Panc1 (cell line): ENCODE results near the gene ZCCHC9. TPM values are rescaled to one million over a fixed set of nuclear protein-coding genes. Genes with fewer than 3 reads are reported as not detected.

Experiments used
- ATAC-seq: fragments of 200-7000 bp; cut with Tn5 transposase; 2 replicates; pipeline ENCODE4 v1.9.1; 2020; ENCODE audit warnings: mild to moderate bottlenecking, moderate library complexity
- BruUV-seq: library from RNA; stranded (reverse); fragments of 400-500 nt; replicated peaks from 2 replicates; lab custom pipeline; 2021; lab: Mats Ljungman, UMichigan
- CTCF ChIA-PET: fragments of 300-600 bp; sonication (Branson Sonifier 250); formaldehyde crosslinking; loops from one replicate; lab custom pipeline; 2022; ENCODE audit warnings: antibody characterized with exemption; lab: Charles Lee
- POLR2A ChIA-PET: fragments of 300-600 bp; sonication (Branson Sonifier 250); formaldehyde crosslinking; loops from one replicate; lab custom pipeline; 2022; ENCODE audit warnings: antibody characterized with exemption; lab: Charles Lee
- DNase-seq: peaks from one replicate; pipeline ENCODE4 v3.0.0-alpha.2; 2010; ENCODE audit warnings: low read depth, low spot score
- H3K27ac ChIP-seq: 2 replicates; pipeline ENCODE4 v1.5.1; 2011; ENCODE audit warnings: mild to moderate bottlenecking, low read length, inconsistent platforms
- H3K27me3 ChIP-seq: fragments of 200-500 bp; sonication (Bioruptor generic); 2 replicates; pipeline ENCODE4 v1.6.0; 2014; ENCODE audit warnings: low read length, inconsistent platforms; ENCODE audit not compliant: control insufficient read depth, insufficient read depth
- H3K36me3 ChIP-seq: fragments of 200-500 bp; sonication (Bioruptor generic); 2 replicates; pipeline ENCODE4 v1.5.1; 2014; ENCODE audit warnings: inconsistent platforms, mild to moderate bottlenecking, low read length, moderate library complexity; ENCODE audit not compliant: control insufficient read depth, insufficient read depth
- H3K4me1 ChIP-seq: 2 replicates; pipeline ENCODE4 v1.5.1; 2011; ENCODE audit warnings: inconsistent platforms, mild to moderate bottlenecking, low read length, moderate library complexity; ENCODE audit not compliant: control insufficient read depth, insufficient read depth
- H3K4me3 ChIP-seq, 2 experiments: 2 replicates each; pipeline ENCODE4 v1.5.1; 2011 to 2012; ENCODE audit warnings: low read depth in 2 of 2, low read length in 2 of 2, mild to moderate bottlenecking in 2 of 2, inconsistent platforms in 1 of 2, moderate library complexity in 1 of 2
- H3K9me3 ChIP-seq: fragments of 200-500 bp; sonication (Bioruptor generic); 2 replicates; pipeline ENCODE4 v1.5.1; 2014; ENCODE audit warnings: low read depth, mild to moderate bottlenecking, inconsistent platforms, low read length, moderate library complexity; ENCODE audit not compliant: control insufficient read depth, insufficient read depth
- POLR2AphosphoS5 ChIP-seq: IDR thresholded peaks from 2 replicates; pipeline ENCODE4 v1.6.1; 2012; ENCODE audit warnings: mild to moderate bottlenecking, low read depth, low read length, moderate library complexity
- TCF7L2 ChIP-seq: IDR thresholded peaks from 2 replicates; pipeline ENCODE4 v1.6.1; 2011; ENCODE audit warnings: mild to moderate bottlenecking, low read depth, low read length, inconsistent platforms
- in situ Hi-C: cut with HindIII; loops from 2 replicates; pipeline ENCODE4 v1.10.0; 2016; ENCODE audit warnings: low sequenced_read_pairs, low pct_unique_long_range_greater_than_20kb
- intact Hi-C: fragments of 100-400 bp; cut with micrococcal nuclease; formaldehyde crosslinking; loops from one replicate; pipeline ENCODE4 v1.10.0; 2022; ENCODE audit not compliant: unreplicated experiment
- total RNA-seq: library from RNA; stranded (reverse); gene quantifications from one replicate; pipeline ENCODE4 v1.2.1, GENCODE V29; 2021; ENCODE audit not compliant: unreplicated experiment
- TF ChIP-seq, protein P1 (sequence below): fragments of 450-650 bp; IDR thresholded peaks from 2 replicates; pipeline ENCODE4 v1.5.1; 2017; ENCODE audit warnings: mild to moderate bottlenecking
- TF ChIP-seq, protein P2 (sequence below), 2 experiments: IDR thresholded peaks; 2 replicates each; pipeline ENCODE4 v1.6.1; 2011 to 2012; ENCODE audit warnings: low read depth in 2 of 2, control low read depth in 1 of 2, low read length in 1 of 2, mild to moderate bottlenecking in 1 of 2, moderate library complexity in 1 of 2; ENCODE audit not compliant: insufficient read depth in 1 of 2

Gene ZCCHC9
- total RNA-seq, 1 experiment from 2014 or later = 41.5 TPM

DNA sequence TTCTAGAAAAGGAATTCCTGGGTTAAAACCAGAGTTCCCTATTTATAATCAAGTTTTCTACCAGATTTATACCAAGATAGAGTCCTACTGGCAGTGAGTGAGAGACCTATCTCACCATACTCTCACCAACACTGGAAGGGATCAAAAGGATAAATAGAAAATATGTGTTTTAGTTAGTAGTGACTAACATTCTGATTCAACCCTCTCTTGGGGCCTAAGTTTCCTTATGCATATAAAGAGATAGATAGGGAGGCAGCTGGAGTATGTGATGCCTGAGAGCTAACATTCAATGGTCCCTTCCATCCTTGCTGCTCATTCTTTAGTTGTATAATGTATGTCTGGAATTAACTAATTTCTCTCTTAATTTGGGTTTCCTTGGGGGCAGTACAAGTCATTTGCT, 36.3 kb upstream of the ZCCHC9 start:
- ATAC-seq (no peak), DNase-seq (no peak)
- POLR2A ChIA-PET = no interaction called here
- H3K36me3 ChIP-seq = no peaks in the 10 kb centered on the region; the same call in 1 of the 2 replicates
- BruUV-seq = no TSS peak
- H3K9me3 ChIP-seq = peaks cover 3% of the 10 kb centered on the region; the same call in 1 of the 2 replicates
- no peak overlapping the region for H3K4me3 ChIP-seq
- no peaks in the 10 kb centered on the region for H3K27me3 ChIP-seq
- no peak overlapping the region for H3K27ac ChIP-seq
- TF ChIP-seq, protein P1, sequence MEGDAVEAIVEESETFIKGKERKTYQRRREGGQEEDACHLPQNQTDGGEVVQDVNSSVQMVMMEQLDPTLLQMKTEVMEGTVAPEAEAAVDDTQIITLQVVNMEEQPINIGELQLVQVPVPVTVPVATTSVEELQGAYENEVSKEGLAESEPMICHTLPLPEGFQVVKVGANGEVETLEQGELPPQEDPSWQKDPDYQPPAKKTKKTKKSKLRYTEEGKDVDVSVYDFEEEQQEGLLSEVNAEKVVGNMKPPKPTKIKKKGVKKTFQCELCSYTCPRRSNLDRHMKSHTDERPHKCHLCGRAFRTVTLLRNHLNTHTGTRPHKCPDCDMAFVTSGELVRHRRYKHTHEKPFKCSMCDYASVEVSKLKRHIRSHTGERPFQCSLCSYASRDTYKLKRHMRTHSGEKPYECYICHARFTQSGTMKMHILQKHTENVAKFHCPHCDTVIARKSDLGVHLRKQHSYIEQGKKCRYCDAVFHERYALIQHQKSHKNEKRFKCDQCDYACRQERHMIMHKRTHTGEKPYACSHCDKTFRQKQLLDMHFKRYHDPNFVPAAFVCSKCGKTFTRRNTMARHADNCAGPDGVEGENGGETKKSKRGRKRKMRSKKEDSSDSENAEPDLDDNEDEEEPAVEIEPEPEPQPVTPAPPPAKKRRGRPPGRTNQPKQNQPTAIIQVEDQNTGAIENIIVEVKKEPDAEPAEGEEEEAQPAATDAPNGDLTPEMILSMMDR = no peak
- TF ChIP-seq TCF7L2 = no peak
- no peak for TF ChIP-seq POLR2AphosphoS5
- CTCF ChIA-PET = interaction anchor here (0.7 kb wide), 1 partner anchor 76 kb away, joined by 4 read pairs; no protein-coding TSS in a partner anchor
- in situ Hi-C loops = no loop called here
- intact Hi-C loops = no loop called here
- H3K4me1 ChIP-seq = peaks cover 16% of the 10 kb centered on the region

DNA sequence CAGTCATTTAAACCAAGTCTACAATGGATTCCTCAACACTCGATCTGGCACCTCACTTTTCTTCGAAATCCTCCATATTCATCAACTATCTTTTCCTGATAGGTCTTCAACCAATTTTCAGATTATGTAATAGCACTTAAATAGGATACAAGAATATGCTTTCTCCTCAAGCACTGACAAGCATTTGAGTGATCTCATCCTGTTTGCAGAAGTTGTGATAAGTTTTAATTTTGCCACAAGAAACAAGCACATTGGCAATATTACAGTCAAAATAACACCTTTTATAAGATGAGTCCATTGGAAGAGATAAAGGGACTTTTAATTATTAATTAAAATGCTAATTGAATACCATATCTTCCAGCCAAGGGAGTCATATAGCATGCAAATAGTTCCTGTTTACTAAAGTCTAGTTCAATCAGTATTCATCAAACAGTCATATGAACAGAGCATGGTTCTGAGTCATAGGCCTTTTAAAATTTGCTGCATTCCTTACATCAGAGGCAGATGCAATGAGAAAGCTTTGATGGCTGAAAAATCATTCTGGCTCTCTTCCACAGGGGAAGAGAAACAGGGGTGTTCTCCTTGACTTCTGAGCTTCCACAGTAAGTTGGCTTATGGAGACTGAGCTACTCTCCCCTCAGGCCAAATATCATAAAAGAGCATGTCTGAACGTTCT, 32.7 kb upstream of the ZCCHC9 start:
- CTCF ChIA-PET = no interaction called here
- POLR2A ChIA-PET = interaction anchor here (0.7 kb wide), 2 partner anchors 21 to 170 kb away, joined by 3 to 5 read pairs; no protein-coding TSS in a partner anchor
- intact Hi-C loops (no loop called here), in situ Hi-C loops (no loop called here)
- Histone ChIP-seq H3K4me3 (no peak overlapping the region), H3K4me1 (peaks cover 17% of the 10 kb centered on the region), H3K36me3 (no peaks in the 10 kb centered on the region; the same call in 1 of the 2 replicates), H3K27ac (peak overlapping the region; percentile 53), H3K27me3 (no peaks in the 10 kb centered on the region), H3K9me3 (peaks cover 7% of the 10 kb centered on the region; the same call in 1 of the 2 replicates)
- BruUV-seq = no TSS peak
- peak; percentile 90 for ATAC-seq
- peak; percentile 79 for DNase-seq
- TF ChIP-seq POLR2AphosphoS5 = no peak
- peak; percentile 62 for TF ChIP-seq TCF7L2
- TF ChIP-seq, protein P2, sequence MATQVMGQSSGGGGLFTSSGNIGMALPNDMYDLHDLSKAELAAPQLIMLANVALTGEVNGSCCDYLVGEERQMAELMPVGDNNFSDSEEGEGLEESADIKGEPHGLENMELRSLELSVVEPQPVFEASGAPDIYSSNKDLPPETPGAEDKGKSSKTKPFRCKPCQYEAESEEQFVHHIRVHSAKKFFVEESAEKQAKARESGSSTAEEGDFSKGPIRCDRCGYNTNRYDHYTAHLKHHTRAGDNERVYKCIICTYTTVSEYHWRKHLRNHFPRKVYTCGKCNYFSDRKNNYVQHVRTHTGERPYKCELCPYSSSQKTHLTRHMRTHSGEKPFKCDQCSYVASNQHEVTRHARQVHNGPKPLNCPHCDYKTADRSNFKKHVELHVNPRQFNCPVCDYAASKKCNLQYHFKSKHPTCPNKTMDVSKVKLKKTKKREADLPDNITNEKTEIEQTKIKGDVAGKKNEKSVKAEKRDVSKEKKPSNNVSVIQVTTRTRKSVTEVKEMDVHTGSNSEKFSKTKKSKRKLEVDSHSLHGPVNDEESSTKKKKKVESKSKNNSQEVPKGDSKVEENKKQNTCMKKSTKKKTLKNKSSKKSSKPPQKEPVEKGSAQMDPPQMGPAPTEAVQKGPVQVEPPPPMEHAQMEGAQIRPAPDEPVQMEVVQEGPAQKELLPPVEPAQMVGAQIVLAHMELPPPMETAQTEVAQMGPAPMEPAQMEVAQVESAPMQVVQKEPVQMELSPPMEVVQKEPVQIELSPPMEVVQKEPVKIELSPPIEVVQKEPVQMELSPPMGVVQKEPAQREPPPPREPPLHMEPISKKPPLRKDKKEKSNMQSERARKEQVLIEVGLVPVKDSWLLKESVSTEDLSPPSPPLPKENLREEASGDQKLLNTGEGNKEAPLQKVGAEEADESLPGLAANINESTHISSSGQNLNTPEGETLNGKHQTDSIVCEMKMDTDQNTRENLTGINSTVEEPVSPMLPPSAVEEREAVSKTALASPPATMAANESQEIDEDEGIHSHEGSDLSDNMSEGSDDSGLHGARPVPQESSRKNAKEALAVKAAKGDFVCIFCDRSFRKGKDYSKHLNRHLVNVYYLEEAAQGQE (IDR thresholded peaks at IDR 0.05; ENCODE audit: insufficient read depth in 1 of 2, low read depth in 2 of 2, low read length in 1 of 2) = no peak
- TF ChIP-seq, protein P1 = no peak
